ENCODE data around the gene OGDHL. TPM values are rescaled to one million over a fixed set of nuclear protein-coding genes. Genes with fewer than 3 reads are reported as not detected.
"Not testable (repeated sequence)": the region's sequence is repeated elsewhere in the genome, so short reads cannot be mapped to it uniquely, and the experiment has no call there.

Gene OGDHL
- total RNA-seq, result 1 to 10 TPM; 3.4 to 4.2 TPM
- long read RNA-seq, partial matches to known transcripts, result 0 of 6 reads
- long read RNA-seq, other reads (novel, unspliced or antisense), result 3 of 6 reads

- ATAC-seq (peak; percentile 90 to 93), DNase-seq (peak; percentile 63)
- intact Hi-C loops (cut with DNase I), result loop anchor here in 1 of 2 donors (10.0 kb wide), 1 partner anchor 157 kb away; no protein-coding TSS in a partner anchor
These were observed at the start of gene OGDHL for GRCh38 chr10:49761789-49762565. Gene OGDHL (minus strand): TSS chr10:49762323. CDS start chr10:49758592, 3,731 bp downstream.

DNA sequence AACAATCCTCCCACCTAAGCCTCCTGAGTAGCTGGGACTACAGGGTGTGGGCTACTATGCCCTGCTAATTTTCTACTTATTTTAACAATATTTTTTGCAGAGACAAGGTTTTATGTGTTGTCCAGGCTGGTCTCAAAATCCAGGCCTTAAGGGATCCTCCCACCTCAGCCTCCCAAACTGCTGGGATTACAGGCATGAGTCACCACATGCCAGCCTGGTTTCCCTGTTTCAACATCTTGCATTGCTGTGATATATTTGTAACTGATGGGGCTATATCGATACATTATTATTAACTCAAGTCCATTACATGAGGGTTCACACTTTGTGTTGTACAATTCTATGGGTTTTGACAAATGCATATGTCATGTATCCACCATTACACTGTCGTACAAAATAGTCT, 41.9 kb upstream of the OGDHL start:
- ATAC-seq, result no peak
- DNase-seq, result no peak
- intact Hi-C loops (cut with DNase I), result no loop called here

DNA sequence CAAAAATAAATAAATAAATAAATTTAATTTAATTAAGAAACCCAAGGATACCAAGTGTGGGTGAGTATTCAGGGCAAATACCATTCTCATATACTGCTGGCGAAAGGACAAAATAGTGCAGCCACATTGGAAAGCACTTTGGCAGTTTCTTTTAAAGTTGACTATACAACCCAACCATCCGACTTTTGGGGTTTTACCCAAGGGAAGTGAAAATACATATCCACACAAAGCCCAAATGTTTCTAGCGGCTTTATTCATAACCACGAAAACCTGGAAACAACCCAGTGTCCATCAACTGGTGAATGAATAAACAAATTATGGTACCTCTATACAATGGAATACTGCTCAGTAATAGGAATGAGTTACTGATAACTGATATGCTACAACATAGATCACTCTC, 36.2 kb upstream of the OGDHL start:
- intact Hi-C loops (cut with DNase I), result no loop called here
- DNase-seq (no peak), ATAC-seq (no peak)

DNA sequence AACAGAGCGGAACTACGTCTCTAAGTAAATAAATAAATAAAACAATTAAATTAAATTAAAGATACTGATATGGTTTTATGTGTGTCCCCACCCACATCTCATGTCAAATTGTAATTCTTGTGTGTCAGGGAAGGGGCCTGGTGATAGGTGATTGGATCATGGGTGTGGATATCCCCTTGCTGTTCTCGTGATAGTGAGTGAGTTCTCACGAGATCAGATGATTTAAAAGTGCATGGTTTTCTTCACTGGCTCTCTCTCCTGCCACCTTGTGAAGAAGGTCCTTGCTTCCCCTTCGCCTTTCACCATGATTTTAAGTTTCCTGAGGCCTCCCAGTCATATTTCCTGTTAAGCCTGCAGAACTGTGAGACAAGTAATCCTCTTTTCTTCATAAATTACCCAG, 29.0 kb upstream of the OGDHL start:
- DNase-seq (no peak), ATAC-seq (no peak)
- intact Hi-C loops (cut with DNase I), result no loop called here

DNA sequence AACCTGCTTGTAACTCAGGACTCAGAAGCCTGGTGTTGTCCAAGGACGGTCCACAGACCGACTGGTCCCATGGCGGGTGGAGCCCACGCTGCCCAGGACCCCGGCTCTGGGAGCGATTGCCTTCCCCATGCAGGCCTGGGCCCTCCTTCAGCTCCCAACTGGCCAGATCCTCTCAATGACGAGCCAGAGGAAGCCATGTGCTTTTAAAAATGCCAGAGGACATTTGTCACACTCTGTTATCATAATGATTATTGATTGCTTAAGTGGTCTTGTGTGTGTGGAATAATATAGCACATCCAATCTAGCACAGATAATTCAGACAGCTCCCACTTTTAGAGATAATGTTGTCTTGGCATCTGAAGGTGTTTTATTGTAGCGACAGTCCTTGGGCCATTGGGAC, 22.6 kb upstream of the OGDHL start:
- DNase-seq, result no peak
- intact Hi-C loops (cut with DNase I), result loop anchor here in 1 of 2 donors (10.0 kb wide), 1 partner anchor 190 kb away; no protein-coding TSS in a partner anchor
- peak; percentile 12 to 19 for ATAC-seq

DNA sequence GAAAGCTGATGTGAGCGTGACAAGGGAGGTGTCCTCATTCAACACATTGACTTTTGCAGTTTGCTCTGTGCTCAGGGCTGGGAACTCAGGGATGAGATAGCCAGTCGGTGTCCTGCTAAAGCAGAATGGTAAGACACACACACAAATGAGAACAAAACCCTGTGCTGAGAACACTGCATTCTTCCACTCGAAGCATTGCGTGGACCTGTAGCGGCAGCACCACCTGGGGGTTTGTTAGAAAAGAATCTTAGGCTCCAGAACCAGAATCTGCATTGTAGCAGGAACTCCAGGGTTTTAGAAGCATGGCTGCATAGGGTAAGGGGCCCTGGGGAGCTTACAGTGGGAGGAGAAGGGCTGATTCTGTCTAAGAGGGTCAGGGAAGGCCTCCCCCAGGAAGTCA, 21.5 kb upstream of the OGDHL start:
- intact Hi-C loops (cut with DNase I), result loop anchor here in 1 of 2 donors (10.0 kb wide), 1 partner anchor 189 kb away; no protein-coding TSS in a partner anchor
- no peak for DNase-seq
- no peak for ATAC-seq

- intact Hi-C loops (cut with DNase I), result loop anchor here in 1 of 2 donors (10.0 kb wide), 1 partner anchor 186 kb away; no protein-coding TSS in a partner anchor
- no peak for DNase-seq
- ATAC-seq, result no peak
These were observed 19.1 kb upstream of the OGDHL start for GRCh38 chr10:49781247-49781646.

GRCh38 chr10:49778197-49778596, 16.1 kb upstream of the OGDHL start:
- DNase-seq (no peak), ATAC-seq (no peak)
- intact Hi-C loops (cut with DNase I), result no loop called here

DNA sequence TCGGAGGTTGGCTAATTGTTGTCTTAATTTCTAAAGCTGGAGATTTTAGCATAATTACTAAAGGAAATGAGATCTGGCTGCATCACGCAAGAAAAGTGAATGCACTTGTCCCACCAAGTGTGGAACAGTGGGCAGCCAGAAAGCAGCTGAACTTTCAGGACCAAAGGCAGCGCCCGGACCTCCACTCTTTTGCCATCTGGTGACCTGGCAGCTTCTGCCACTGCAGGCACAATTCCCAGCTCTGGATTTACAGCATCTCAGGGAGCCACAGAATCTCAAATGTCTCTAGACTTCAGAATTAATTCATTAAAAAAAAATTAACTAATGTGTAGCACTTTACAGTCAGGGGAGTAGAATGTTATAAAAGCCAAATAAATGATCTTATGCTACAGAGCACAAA, 14.7 kb upstream of the OGDHL start:
- ATAC-seq, result no peak
- DNase-seq, result no peak

GRCh38 chr10:49775014-49775413, 12.9 kb upstream of the OGDHL start:
- ATAC-seq (no peak), DNase-seq (no peak)
- intact Hi-C loops (cut with DNase I), result no loop called here

More for the DNA sequence above, 14.7 kb upstream of the OGDHL start:
- intact Hi-C loops (cut with DNase I), result no loop called here

GRCh38 chr10:49772944-49773343, 10.8 kb upstream of the OGDHL start:
- DNase-seq; ATAC-seq; intact Hi-C loops (cut with DNase I): not testable (repeated sequence)

DNA sequence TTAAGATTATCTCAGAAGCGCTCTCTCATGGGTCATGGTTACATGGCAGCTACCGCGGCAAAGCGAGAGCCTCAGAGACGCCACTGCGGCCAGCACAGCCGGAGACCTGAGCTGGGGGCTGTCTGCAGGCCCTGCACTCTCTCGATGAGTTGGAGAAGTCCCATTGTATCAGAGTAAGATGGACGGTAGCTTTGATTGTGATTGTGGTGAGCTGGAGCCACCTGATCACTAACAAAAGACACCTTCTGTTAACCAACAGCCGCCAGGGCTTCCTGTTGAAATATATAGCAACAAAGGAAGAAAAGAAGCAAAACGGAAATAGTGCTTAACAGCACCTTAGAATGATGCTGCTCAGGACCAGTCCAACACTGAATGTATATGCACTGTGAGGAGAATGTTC, 8.9 kb upstream of the OGDHL start:
- intact Hi-C loops (cut with DNase I); DNase-seq; ATAC-seq: not testable (repeated sequence)

- DNase-seq, result no peak
- intact Hi-C loops (cut with DNase I), result loop anchor here in 1 of 2 donors (10.0 kb wide), 1 partner anchor 165 kb away; no protein-coding TSS in a partner anchor
- no peak for ATAC-seq
These were observed 7.6 kb upstream of the OGDHL start for GRCh38 chr10:49769692-49770091.

DNA sequence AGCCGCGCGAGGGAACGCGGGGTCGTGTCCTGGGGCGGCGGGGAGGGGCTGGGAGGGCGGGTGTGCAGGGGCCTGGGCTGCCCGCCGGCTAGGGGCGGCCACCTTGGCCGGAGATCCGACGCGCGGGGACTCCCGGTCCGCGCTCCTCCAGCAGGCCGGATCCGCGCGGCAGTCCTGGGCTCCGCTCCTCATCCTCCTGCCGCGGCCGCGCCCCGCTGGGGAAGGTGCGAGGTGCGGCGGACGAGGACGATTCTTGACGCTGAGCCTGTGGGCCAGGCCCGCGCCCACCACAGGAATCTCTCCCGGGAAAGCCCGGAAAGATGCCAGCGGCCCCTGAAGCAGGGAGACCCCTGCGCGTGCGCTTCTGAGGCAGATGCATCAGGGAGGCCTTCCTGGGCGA, 6.6 kb upstream of the OGDHL start:
- ATAC-seq, result no peak
- DNase-seq, result no peak
- intact Hi-C loops (cut with DNase I), result loop anchor here in 1 of 2 donors (10.0 kb wide), 1 partner anchor 164 kb away; no protein-coding TSS in a partner anchor

DNA sequence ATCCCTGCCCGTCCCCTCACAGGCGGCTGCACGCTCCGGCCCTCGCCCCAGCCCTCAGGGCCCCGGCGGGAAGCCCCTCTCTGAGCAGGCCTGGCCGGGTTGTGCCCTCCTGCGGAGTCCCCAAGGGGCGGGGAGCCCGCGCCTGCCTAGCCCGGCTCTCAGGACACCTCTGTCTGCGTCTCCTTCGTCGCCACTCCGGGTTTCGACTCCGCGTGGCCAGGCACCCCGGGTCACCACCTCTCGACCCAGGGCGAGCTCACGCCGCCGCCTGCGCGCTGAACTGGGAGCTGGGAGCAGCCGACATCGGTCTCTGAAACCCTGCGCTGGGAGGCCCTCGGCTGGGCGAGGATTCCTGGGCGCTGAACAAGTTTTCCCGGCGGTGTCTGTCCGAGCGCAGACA, 6.2 kb upstream of the OGDHL start:
- intact Hi-C loops (cut with DNase I), result loop anchor here in 1 of 2 donors (10.0 kb wide), 1 partner anchor 164 kb away; no protein-coding TSS in a partner anchor
- ATAC-seq (no peak), DNase-seq (no peak)

DNA sequence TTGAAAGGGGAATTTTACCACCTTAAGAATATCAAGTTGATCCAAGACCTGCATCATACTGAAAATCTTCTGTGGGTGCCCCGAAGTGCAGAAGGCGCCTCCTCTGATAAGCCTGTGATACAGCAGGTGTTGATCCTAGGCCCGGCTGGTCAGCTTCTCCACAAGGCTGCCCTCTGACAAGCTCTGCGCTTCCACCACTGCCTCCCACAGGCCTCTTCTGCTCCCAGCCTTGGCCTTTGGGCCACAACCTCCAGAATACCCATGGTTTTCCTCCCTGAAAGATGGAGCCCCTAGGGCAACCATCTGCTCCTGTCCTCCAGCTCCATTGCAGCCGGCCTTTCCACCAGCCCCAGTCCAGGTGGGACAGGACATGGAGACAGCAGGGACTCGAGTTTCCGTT, 5.6 kb upstream of the OGDHL start:
- no peak for DNase-seq
- ATAC-seq, result no peak
- intact Hi-C loops (cut with DNase I), result loop anchor here in 1 of 2 donors (10.0 kb wide), 1 partner anchor 163 kb away; no protein-coding TSS in a partner anchor

GRCh38 chr10:49766484-49766883, 4.4 kb upstream of the OGDHL start:
- intact Hi-C loops (cut with DNase I), result loop anchor here in 1 of 2 donors (10.0 kb wide), 1 partner anchor 162 kb away; no protein-coding TSS in a partner anchor
- ATAC-seq (no peak), DNase-seq (no peak)

DNA sequence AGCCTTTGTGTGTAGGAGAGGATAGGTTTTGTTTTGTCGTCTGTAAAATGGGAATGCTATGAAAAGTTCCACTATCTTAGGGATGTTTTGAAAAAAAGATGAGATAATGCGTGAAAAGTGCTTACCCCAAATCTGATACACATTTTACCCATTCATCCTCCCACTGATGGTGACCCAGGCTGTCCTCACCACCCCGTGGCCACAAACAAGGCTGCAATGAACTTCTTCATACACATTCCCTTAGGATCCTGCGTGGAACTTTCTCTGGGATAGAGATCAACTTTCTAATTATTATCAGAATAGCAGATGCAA, 399 bp upstream of the OGDHL start:
- DNase-seq (no peak), ATAC-seq (no peak)
- intact Hi-C loops (cut with DNase I), result loop anchor here in 1 of 2 donors (10.0 kb wide), 1 partner anchor 158 kb away; no protein-coding TSS in a partner anchor

DNA sequence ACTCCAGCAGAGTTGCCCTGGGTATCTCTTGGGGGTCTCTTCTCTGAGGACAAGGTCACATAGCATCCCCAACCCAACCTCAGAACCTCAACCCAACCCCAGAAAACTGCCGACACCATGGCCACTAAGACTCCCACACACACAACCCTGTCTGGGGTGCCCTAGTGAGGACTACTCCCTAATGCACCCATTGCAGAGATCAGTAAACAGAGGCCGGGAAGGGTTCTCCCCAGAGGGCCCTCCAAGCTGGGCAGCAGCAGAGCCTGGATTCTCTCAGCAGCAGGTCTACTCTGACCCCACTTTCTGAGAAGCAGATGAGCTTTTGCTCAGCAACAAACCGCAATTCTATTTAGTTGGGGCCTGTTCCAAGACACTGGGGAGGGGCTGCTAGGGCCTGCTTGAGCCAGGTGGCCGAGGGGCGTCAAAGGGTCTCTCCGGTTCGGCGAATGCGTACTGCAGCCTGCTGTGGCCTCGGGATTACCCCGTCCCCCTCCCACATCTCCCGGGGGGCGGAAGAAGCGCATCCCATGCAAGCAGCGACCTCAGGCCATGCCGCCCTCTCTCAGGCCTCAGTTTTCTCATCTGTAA, 828 bp downstream of the OGDHL start:
- intact Hi-C loops (cut with DNase I), result loop anchor here in 1 of 2 donors (10.0 kb wide), 1 partner anchor 156 kb away; no protein-coding TSS in a partner anchor
- DNase-seq, result no peak
- ATAC-seq, result no peak

DNA sequence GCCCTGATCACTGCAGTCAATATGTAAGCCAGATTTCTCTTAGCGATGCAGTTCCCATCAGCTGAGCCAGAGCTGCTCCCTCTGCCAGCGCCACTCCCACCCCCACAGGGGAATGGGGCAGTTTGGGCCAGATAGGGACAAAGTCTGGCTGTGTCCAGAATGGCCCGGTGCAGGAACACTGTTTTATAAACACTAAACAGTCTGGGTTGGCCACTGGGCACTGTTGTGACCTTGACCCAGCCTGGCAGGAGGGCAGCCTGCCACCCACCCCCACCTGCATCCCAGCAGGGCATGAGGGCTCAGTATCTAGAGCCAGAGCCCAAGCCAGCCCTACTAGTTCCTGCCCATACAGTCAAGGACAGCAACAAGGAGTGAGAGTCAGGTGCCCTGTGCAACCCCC, 1.3 kb downstream of the OGDHL start:
- intact Hi-C loops (cut with DNase I), result loop anchor here in 1 of 2 donors (10.0 kb wide), 1 partner anchor 156 kb away; no protein-coding TSS in a partner anchor
- ATAC-seq, result no peak
- DNase-seq, result no peak

Measured in left cardiac atrium (tissue), 4 donors.